Mesenchymal stem cell (in vitro differentiated cells and primary cell): Measurements from ENCODE around the gene CACNA1E.

Source experiments
- DNase-seq: peaks from one replicate; pipeline ENCODE4 v3.0.0-alpha.2; 2013
- H2AFZ ChIP-seq: one replicate; pipeline ENCODE4 v1.6.1; 2013; ENCODE audit warnings: low read depth, mild to moderate bottlenecking, control low read depth, inconsistent platforms, low read length, moderate library complexity
- H2AK5ac ChIP-seq: 2 replicates; pipeline ENCODE4 v1.6.1; 2013; ENCODE audit warnings: low read length, moderate library complexity, mild to moderate bottlenecking, inconsistent platforms; ENCODE audit not compliant: severe bottlenecking
- H2BK120ac ChIP-seq: one replicate; pipeline ENCODE4 v1.6.1; 2013; ENCODE audit warnings: low read depth, mild to moderate bottlenecking, inconsistent platforms, low read length, moderate library complexity
- H2BK12ac ChIP-seq, 2 experiments: one replicate each; pipeline ENCODE4 v1.6.1; 2013; ENCODE audit warnings: inconsistent platforms in 2 of 2, low read length in 2 of 2, mild to moderate bottlenecking in 2 of 2, moderate library complexity in 2 of 2, control low read depth in 1 of 2
- H2BK15ac ChIP-seq: one replicate; pipeline ENCODE4 v1.6.1; 2013; ENCODE audit warnings: mild to moderate bottlenecking, low read depth, inconsistent platforms; ENCODE audit not compliant: poor library complexity, severe bottlenecking
- H2BK5ac ChIP-seq: 2 replicates; pipeline ENCODE4 v1.6.1; 2013; ENCODE audit warnings: low read depth, mild to moderate bottlenecking, low read length, control low read depth, inconsistent platforms; ENCODE audit not compliant: poor library complexity, severe bottlenecking
- H3K14ac ChIP-seq, 2 experiments: one replicate each; pipeline ENCODE4 v1.6.1; 2013; ENCODE audit warnings: inconsistent platforms in 2 of 2, low read length in 2 of 2, control low read depth in 1 of 2, mild to moderate bottlenecking in 1 of 2, moderate library complexity in 1 of 2
- H3K18ac ChIP-seq, 2 experiments: one replicate each; pipeline ENCODE4 v1.6.1; 2013; ENCODE audit warnings: inconsistent platforms in 2 of 2, low read length in 2 of 2, control low read depth in 1 of 2, low read depth in 1 of 2, mild to moderate bottlenecking in 1 of 2
- H3K23ac ChIP-seq, 2 experiments: one replicate each; pipeline ENCODE4 v1.6.1; 2013; ENCODE audit warnings: inconsistent platforms in 2 of 2, low read length in 2 of 2, mild to moderate bottlenecking in 2 of 2, moderate library complexity in 2 of 2, control low read depth in 1 of 2
- H3K27ac ChIP-seq: 2 replicates; pipeline ENCODE4 v1.5.1; 2013; ENCODE audit warnings: mild to moderate bottlenecking, moderate library complexity, low read length, control low read depth, inconsistent platforms; ENCODE audit not compliant: poor library complexity, severe bottlenecking
- H3K27me3 ChIP-seq, 2 experiments: 2 replicates each; pipeline versions ENCODE4 v1.6.1 to v1.7.0; 2013; ENCODE audit warnings: low read length in 2 of 2, mild to moderate bottlenecking in 2 of 2, moderate library complexity in 2 of 2, control low read depth in 1 of 2, inconsistent platforms in 1 of 2; ENCODE audit not compliant: control insufficient read depth in 1 of 2, insufficient read depth in 1 of 2
- H3K36me3 ChIP-seq, 2 experiments: 2 replicates each; pipeline versions ENCODE4 v1.6.1 to v1.7.0; 2013; ENCODE audit warnings: low read length in 2 of 2, control low read depth in 1 of 2, inconsistent platforms in 1 of 2, low read depth in 1 of 2, mild to moderate bottlenecking in 1 of 2; ENCODE audit not compliant: insufficient read depth in 2 of 2, control insufficient read depth in 1 of 2
- H3K4ac ChIP-seq, 2 experiments: one replicate each; pipeline ENCODE4 v1.6.1; 2013; ENCODE audit warnings: inconsistent platforms in 2 of 2, low read length in 2 of 2, mild to moderate bottlenecking in 2 of 2, moderate library complexity in 2 of 2, control low read depth in 1 of 2, low read depth in 1 of 2
- H3K4me1 ChIP-seq: 2 replicates; pipeline ENCODE4 v1.6.1; 2013; ENCODE audit warnings: low read depth, low read length, control low read depth; ENCODE audit not compliant: control insufficient read depth, insufficient read depth
- H3K4me2 ChIP-seq: 2 replicates; pipeline ENCODE4 v1.6.1; 2013; ENCODE audit warnings: low read length, mild to moderate bottlenecking, inconsistent platforms; ENCODE audit not compliant: poor library complexity, severe bottlenecking
- H3K4me3 ChIP-seq, 2 experiments: 2 replicates each; pipeline versions ENCODE4 v1.5.1 to v1.7.0; 2013; ENCODE audit warnings: low read length in 2 of 2, mild to moderate bottlenecking in 2 of 2, control low read depth in 1 of 2, low read depth in 1 of 2; ENCODE audit not compliant: insufficient read depth in 1 of 2
- H3K79me1 ChIP-seq: replicated peaks from 2 replicates; pipeline ENCODE4 v1.6.1; 2013; ENCODE audit warnings: mild to moderate bottlenecking, control low read depth, low read length, inconsistent platforms; ENCODE audit not compliant: poor library complexity, severe bottlenecking
- H3K9ac ChIP-seq: 2 replicates; pipeline ENCODE4 v1.7.0; 2013; ENCODE audit warnings: mild to moderate bottlenecking, low read length, moderate library complexity
- H3K9me3 ChIP-seq: 2 replicates; pipeline ENCODE4 v1.7.0; 2013; ENCODE audit warnings: mild to moderate bottlenecking, low read length; ENCODE audit not compliant: control insufficient read depth
- H4K8ac ChIP-seq: one replicate; pipeline ENCODE4 v1.6.1; 2013; ENCODE audit warnings: inconsistent platforms, mild to moderate bottlenecking, low read length, moderate library complexity
- H4K91ac ChIP-seq: one replicate; pipeline ENCODE4 v1.6.1; 2013; ENCODE audit warnings: mild to moderate bottlenecking, low read length, inconsistent platforms
- WGBS: methylation state at CpG from one replicate; pipeline ENCODE4 v1.1.7; 2013; ENCODE audit warnings: mixed read lengths; 5-methylcytosine and 5-hydroxymethylcytosine counted together

Gene CACNA1E

GRCh38 chr1:181577475-181577874, 94.2 kb downstream of the CACNA1E start:
- DNase-seq = no peak
- Histone ChIP-seq H4K91ac (no peak overlapping the region), H4K8ac (no peak overlapping the region), H3K4ac (no peak overlapping the region), H2BK5ac (no peak overlapping the region), H3K9me3 (no peaks in the 10 kb centered on the region), H3K27me3 (no peaks in the 10 kb centered on the region), H3K4me3 (no peak overlapping the region), H3K23ac (no peak overlapping the region), H2BK12ac (no peak overlapping the region), H3K4me1 (no peaks in the 10 kb centered on the region), H3K27ac (no peak overlapping the region), H3K36me3 (no peaks in the 10 kb centered on the region), H3K79me1 (no peaks in the 10 kb centered on the region), H3K18ac (no peak overlapping the region), H2AK5ac (no peak overlapping the region), H2BK15ac (no peak overlapping the region), H3K14ac (no peak overlapping the region), H2AFZ (no peak overlapping the region), H3K4me2 (no peak overlapping the region), H2BK120ac (no peak overlapping the region), H3K9ac (no peak overlapping the region)
- WGBS = 80% methylated on average over 8 of the region's 8 CpGs

GRCh38 chr1:181583598-181583997, 100.3 kb downstream of the CACNA1E start:
- Histone ChIP-seq H3K4ac (no peak overlapping the region), H3K4me2 (no peak overlapping the region)

GRCh38 chr1:181587870-181588438, 104.6 kb downstream of the CACNA1E start:
- 77% methylated on average over 10 of the region's 10 CpGs for WGBS
- no peak overlapping the region for H3K18ac ChIP-seq

More at GRCh38 chr1:181583598-181583997, 100.3 kb downstream of the CACNA1E start:
- Histone ChIP-seq H2BK120ac (no peak overlapping the region), H2AK5ac (no peak overlapping the region), H2BK12ac (no peak overlapping the region), H2BK15ac (no peak overlapping the region), H3K14ac (no peak overlapping the region), H4K8ac (no peak overlapping the region), H3K4me3 (no peak overlapping the region), H3K4me1 (no peaks in the 10 kb centered on the region), H3K23ac (no peak overlapping the region), H3K9me3 (no peaks in the 10 kb centered on the region), H3K9ac (no peak overlapping the region), H3K27me3 (peaks cover 0 to 8% of the 10 kb centered on the region in 2 experiments), H4K91ac (no peak overlapping the region), H2AFZ (no peak overlapping the region), H3K27ac (no peak overlapping the region), H3K18ac (no peak overlapping the region), H3K36me3 (no peaks in the 10 kb centered on the region), H2BK5ac (no peak overlapping the region), H3K79me1 (no peaks in the 10 kb centered on the region)
- WGBS = 23% methylated on average over 2 of the region's 3 CpGs
- DNase-seq = no peak

GRCh38 chr1:181588631-181589030, 105.3 kb downstream of the CACNA1E start:
- Histone ChIP-seq H3K14ac (no peak overlapping the region), H3K4me1 (no peaks in the 10 kb centered on the region), H2BK120ac (no peak overlapping the region), H3K36me3 (no peaks in the 10 kb centered on the region), H3K79me1 (no peaks in the 10 kb centered on the region), H2BK15ac (no peak overlapping the region), H3K9me3 (no peaks in the 10 kb centered on the region), H4K91ac (no peak overlapping the region), H3K9ac (no peak overlapping the region), H2AK5ac (no peak overlapping the region), H3K27ac (no peak overlapping the region), H3K23ac (no peak overlapping the region), H3K4me3 (no peak overlapping the region), H3K27me3 (peaks cover 0 to 12% of the 10 kb centered on the region in 2 experiments), H3K18ac (no peak overlapping the region), H2BK5ac (no peak overlapping the region), H2AFZ (no peak overlapping the region), H4K8ac (no peak overlapping the region), H3K4ac (no peak overlapping the region), H2BK12ac (no peak overlapping the region), H3K4me2 (no peak overlapping the region)
- DNase-seq = no peak
- WGBS = 81% methylated on average over 4 of the region's 4 CpGs

More at GRCh38 chr1:181587870-181588438, 104.6 kb downstream of the CACNA1E start:
- H3K9me3 ChIP-seq = no peaks in the 10 kb centered on the region
- H3K4me1 ChIP-seq = no peaks in the 10 kb centered on the region
- H3K14ac ChIP-seq = no peak overlapping the region
- H3K27ac ChIP-seq = no peak overlapping the region
- no peak overlapping the region for H2AFZ ChIP-seq
- H2BK12ac ChIP-seq = no peak overlapping the region
- H2BK15ac ChIP-seq = no peak overlapping the region
- no peak overlapping the region for H3K23ac ChIP-seq
- no peak overlapping the region for H2BK120ac ChIP-seq
- no peak overlapping the region for H3K4ac ChIP-seq
- H3K27me3 ChIP-seq = peaks cover 0 to 12% of the 10 kb centered on the region in 2 experiments
- H3K4me3 ChIP-seq = no peak overlapping the region
- no peaks in the 10 kb centered on the region for H3K79me1 ChIP-seq
- H4K91ac ChIP-seq = no peak overlapping the region
- no peak for DNase-seq
- no peak overlapping the region for H3K9ac ChIP-seq
- no peak overlapping the region for H4K8ac ChIP-seq
- no peak overlapping the region for H3K4me2 ChIP-seq
- no peak overlapping the region for H2AK5ac ChIP-seq
- no peaks in the 10 kb centered on the region for H3K36me3 ChIP-seq
- no peak overlapping the region for H2BK5ac ChIP-seq
